HG03442 (cell line): ENCODE results near the gene JPH4.
"Not testable (repeated sequence)": the region's sequence is repeated elsewhere in the genome, so short reads cannot be mapped to it uniquely, and the experiment has no call there.

ENCODE experiments used
- ATAC-seq: cut with Tn5 transposase; IDR thresholded peaks from one replicate; pipeline ENCODE4 v1.9.1; 2021; ENCODE audit warnings: mild to moderate bottlenecking, moderate library complexity; ENCODE audit not compliant: unreplicated experiment

JPH4 gene

DNA sequence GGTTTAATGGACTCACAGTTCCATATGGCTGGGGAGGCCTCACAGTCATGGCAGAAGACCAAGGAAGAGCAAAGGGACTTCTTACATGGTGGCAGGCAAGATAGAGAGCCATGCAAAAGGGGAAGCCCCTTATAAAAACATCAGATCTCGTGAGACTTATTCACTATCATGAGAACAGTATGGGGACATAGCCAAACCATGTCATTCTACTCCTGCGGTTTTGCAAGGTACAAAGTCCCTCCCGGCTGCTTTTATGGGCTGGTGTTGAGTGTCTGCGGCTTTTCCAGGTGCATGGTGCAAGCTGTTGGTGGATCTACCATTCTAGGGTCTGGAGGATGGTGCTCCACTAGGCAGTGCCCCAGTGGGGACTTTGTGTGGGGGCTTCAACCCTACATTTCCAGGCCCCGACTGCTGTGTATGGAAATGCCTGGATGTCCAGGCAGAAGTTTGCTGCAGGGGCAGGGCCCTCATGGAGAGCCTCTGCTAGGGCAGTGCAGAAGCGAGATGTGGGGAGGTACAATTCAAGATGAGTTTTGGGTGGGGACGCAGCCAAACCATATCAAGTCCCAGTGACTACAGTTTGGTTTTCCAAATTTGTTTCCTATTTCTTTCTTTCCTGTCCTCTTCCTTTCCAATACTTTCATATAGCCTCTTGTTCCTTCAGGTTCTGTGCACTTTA lies 31.0 kb upstream of the JPH4 start:
- not testable (repeated sequence) for ATAC-seq

DNA sequence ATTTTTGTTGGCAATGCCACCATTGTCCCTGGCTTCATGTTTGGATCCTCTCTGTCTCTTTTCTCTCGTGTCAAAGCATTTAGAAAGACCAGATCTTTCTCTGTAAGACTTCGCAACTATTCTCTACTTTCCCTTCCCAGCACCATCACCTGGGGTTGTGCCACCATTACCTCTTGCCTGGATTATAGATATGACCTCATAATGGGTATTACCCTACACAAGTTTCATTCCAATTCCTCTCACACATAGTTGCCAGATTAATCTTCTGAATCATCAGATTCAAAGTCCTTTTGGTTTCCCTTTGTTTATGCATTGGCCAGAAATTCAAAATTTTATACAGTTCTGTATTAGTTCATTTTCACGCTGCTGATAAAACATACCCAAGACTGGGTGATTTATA lies 30.4 kb upstream of the JPH4 start:
- ATAC-seq = no peak

DNA sequence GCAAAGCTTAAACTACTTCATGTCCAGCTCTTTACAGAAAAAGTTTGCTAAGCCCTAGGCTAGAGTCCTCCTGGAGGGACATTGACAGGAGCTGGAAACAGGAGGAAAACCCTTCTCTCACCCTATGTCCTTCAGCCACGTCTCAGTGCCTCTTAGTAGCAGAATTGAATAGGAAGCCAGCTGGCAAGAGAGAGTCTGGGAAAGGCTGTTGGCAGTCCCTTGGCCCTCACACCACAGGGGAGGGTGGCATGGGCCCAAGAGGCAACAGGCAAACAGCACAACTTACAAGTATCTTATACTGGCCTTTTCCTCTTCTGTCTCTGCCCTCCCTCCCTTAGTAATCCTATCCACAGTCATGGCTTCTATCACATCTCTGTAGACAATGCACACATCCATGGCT lies 29.9 kb upstream of the JPH4 start:
- no peak for ATAC-seq

GRCh38 chr14:23605931-23606585 lies 27.5 kb upstream of the JPH4 start:
- peak; percentile 86 for ATAC-seq

DNA sequence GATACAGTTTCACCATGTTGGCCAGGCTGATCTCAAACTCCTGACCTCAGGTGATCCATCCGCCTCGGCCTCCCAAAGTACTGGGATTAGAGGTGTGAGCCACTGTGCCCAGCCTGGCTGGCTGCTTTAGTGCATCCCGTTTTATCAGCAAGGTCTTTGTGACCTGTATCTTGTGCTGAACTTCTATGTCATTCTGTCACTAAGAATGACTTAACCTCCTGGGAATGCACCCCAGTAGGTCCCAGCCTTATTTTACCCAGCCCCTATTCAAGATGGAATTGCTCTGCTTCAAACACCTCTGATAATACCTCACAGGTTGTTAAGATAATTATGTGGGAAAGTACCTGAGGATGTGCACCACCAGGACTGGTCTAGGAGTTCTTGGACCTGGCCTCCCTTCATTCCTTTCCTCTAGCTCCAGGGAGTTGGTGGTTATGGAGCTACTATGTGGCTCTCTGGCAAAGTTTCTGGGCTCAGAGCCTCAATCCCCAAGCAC lies 26.1 kb upstream of the JPH4 start:
- ATAC-seq = no peak

GRCh38 chr14:23604148-23604547 lies 25.6 kb upstream of the JPH4 start:
- no peak for ATAC-seq

DNA sequence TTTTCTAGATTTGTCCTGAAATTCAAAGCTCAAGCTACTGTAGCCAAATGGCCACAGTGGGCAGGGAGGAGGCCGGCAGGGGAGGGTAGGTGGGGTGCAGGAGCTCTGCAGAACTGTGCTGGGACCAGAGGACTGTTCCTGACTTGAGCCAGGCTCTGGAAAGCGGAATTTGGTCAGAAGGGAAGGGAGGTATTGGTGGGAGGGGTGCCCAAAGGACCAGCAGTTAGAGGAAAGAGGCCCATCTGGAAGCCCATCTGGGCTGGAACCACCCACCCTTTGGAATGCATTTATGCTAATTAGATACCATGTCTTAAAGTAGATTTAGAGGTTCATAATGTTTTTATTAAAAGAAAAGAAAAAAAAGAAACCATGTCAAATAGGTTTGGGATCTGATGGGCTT lies 24.5 kb upstream of the JPH4 start:
- ATAC-seq = no peak

GRCh38 chr14:23602181-23603095 lies 23.8 kb upstream of the JPH4 start:
- ATAC-seq = no peak

DNA sequence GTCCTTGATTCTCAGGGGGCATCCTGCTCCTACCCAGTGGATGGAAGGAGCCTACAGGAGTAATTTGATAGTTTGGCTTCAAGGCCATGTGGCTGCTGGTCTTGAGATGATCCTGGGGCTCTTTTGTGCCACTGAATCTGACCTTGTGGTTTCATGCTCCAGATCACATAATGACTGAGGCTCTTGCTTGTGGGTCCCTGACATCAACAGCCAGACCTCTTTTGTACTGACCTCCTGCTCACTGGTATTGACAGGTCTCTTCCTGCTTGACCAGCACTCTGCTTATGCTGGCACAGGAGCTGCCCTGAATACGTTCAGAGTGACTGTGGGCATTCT lies 23.2 kb upstream of the JPH4 start:
- no peak for ATAC-seq

GRCh38 chr14:23601424-23601823 lies 22.8 kb upstream of the JPH4 start:
- ATAC-seq = no peak

GRCh38 chr14:23600806-23601205 lies 22.2 kb upstream of the JPH4 start:
- ATAC-seq = no peak

GRCh38 chr14:23600322-23600707 lies 21.7 kb upstream of the JPH4 start:
- ATAC-seq = no peak

GRCh38 chr14:23594191-23594590 lies 15.6 kb upstream of the JPH4 start:
- not testable (repeated sequence) for ATAC-seq

DNA sequence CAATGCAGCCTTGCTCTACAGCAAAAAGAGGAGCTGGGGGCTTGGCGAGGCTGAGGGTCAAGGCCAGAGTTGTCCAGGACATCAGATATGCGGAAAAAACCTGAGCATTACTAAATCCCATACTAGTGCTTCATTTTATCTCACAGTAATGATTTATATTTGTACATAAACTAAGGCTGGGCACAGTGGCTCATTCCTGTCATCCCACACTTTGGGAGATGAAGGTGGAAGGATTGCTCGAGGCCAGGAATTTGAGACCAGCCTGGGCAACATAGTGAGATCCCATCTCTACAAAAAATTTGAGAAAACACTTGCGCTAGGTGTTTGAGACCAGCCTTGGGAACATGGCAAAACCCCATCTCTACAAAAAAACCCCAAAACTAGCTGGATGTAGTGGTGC lies 11.6 kb upstream of the JPH4 start:
- ATAC-seq = no peak

GRCh38 chr14:23589606-23590005 lies 11.0 kb upstream of the JPH4 start:
- ATAC-seq = no peak

DNA sequence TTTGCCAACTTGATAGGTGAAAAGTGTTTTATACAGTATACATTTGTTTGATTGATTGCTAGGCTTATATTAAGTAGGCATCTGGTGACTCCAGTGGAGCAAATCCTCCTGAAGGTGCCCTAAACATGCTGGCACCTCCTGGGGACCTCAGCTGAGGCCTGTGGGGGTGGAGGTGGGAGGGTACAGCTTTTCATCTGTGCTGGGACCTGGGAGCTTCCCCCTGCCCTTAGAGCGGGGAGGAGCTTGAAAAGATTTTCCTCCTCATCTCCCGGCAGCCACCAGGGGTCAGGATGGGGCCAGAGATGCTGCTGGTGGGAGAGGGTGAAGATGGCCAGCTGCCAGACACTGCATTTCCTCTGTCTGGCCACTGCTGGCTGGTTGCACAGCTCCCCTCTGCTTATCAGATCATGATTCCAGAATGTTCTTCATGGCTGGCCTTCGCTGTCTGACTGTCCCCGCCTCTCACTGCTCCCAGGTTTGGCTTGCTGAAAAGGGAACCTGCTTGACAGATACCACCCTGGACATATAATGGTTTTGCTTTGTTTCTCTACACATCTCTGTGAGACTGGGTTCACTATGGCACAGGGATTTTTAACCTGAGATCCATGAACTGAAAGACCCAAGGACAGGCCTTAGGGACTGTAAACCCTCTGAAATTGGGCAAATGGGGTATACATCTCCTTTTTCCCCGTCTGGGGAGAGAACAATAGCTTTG lies 10.5 kb upstream of the JPH4 start:
- peak; percentile 98 for ATAC-seq

- ATAC-seq = not testable (repeated sequence)
Observed at GRCh38 chr14:23584527-23585203, 6.1 kb upstream of the JPH4 start.

GRCh38 chr14:23583761-23584526 lies 5.4 kb upstream of the JPH4 start:
- not testable (repeated sequence) for ATAC-seq

DNA sequence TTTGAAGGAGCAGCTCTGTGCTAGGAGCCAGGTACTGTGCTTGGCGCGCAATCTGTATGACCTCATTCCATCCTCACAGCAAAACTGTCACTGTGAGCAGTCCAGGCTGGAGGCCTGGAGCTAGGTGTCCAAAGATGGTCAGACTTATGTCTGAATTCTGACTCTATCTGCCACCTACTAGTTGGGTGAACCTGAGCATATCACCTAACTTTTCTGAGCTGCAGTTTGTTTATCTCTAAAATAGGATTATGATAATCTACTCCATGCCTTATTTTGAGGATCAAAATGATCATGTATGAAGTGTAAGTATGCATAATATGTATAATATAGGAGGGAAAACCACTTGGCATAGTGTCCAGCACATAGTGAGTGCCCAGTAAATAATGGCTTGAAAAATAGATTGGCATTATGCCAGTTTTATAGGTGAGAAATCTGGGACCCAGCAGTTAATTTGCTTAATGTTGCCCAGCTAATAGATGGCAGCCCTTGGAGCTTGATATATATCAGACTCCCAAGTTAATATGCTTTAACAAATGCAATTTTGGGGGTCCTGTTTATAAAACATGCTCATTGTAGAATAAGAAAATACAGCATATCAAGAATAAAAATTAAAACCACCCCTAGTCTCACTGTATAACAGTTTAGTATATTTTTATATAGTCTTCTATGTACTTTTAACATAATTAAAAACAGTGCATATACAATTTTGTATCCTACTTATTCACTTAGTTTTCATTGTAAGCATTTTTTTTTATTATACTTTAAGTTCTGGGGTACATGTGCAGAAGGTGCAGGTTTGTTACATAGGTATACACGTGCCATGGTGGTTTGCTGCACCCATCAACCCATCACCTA lies 4.5 kb upstream of the JPH4 start:
- ATAC-seq = no peak
